GM21786 (cell line): ENCODE data around the gene KANSL1L.

ENCODE experiments used
- ATAC-seq: cut with Tn5 transposase; IDR thresholded peaks from one replicate; pipeline ENCODE4 v1.9.1; 2021; ENCODE audit not compliant: unreplicated experiment

The KANSL1L gene

DNA sequence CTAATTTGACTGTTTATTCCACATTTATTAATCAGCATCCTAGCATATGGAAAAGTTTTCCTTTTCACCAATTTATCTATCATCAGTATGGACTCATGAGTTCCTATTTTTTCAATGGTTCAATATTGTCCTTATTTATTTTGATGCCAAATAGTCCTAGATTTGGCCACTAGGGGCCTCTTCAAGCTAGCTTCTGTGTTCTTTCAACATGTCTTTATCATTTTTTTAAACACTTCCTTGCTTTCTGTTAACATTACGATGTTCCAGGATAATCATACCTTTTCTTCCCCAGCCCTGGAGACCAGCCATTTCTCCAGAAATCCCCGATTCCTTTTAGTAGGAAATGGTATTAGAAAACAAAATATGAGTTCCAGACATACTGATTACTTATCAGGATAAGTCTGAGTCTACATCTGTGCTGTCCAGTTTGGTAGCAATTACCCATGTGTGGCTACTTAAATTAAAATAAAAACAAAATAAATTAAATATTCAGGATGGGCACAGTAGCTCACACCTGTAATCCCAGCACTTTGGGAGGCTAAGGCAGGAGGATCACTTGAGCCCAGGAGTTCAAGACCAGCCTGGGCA is 98.2 kb downstream of the KANSL1L start:
- peak; percentile 84 for ATAC-seq

DNA sequence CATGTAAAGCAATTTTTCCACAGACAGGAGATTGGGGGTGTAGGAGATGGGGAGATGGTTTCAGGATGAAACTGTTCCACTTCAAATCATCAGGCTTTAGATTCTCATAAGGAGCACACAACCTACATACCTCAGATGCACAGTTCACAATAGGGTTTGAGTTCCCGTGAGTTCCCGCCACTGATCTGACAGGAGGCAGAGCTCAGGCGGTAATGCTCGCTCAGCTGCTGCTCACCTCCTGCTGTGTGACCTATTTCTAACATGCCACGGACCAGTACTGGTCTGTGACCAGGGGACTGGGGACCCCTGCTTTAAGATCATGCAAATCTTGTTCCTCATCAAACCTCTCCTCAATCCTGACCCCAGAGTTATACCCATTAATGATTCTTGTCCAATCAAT is 98.7 kb downstream of the KANSL1L start:
- ATAC-seq: no peak

GRCh38 chr2:210063306-210063705 is 107.9 kb downstream of the KANSL1L start:
- no peak for ATAC-seq

GRCh38 chr2:210055825-210056224 is 115.4 kb downstream of the KANSL1L start:
- no peak for ATAC-seq

- ATAC-seq: no peak
Observed at GRCh38 chr2:210054696-210055095, 116.5 kb downstream of the KANSL1L start.

DNA sequence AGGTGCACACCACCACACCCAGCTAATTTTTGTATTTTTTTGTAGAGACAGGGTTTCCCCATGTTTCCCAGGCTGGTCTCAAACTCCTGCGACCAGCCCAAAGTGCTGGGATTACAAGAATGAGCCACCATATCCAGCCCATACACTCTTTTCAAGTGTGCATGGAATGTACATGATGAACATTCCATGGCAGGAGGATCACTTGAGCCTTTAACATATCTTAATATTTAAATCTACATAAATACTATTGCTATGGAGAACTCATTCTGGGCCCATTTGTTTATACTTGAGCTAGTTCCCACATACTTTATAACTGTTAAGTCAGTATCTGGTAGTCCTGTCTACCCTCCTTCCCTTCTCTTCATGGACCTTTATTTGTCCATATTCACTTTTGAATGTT is 120.3 kb downstream of the KANSL1L start:
- ATAC-seq: no peak

GRCh38 chr2:210049831-210050230 is 121.4 kb downstream of the KANSL1L start:
- ATAC-seq: no peak

DNA sequence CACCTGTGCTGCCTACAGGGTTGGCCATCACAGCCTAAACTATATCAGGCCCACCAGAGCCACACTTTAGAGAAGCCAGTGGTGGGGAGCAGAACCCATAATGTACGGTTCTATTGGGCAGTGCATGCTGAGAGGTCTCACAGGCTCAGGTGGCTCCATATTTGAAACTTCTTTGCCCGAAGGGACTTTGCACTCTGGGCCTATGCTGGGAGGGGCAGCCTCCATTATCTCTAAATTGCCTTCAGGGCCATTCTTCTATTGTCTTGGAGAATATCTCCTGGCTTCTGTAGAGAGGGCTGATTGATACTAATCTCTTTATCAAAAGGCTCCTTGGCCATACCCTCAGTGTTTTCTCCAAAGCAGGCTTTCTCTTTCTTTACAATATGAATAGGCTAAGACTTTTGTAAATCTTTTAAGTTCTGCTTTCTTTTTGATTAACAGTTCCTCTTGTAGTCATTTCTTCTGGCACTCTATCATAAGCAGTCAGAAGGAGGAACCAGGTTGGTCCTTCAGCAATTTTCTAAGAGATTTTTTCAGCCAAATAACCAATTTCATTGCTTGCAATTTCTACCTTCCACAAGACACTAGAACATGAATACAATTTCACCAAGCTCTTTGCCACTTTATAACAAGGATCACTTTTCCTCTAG is 124.2 kb downstream of the KANSL1L start:
- ATAC-seq: no peak

- ATAC-seq: no peak
Observed at GRCh38 chr2:210038078-210038477, 133.1 kb downstream of the KANSL1L start.

DNA sequence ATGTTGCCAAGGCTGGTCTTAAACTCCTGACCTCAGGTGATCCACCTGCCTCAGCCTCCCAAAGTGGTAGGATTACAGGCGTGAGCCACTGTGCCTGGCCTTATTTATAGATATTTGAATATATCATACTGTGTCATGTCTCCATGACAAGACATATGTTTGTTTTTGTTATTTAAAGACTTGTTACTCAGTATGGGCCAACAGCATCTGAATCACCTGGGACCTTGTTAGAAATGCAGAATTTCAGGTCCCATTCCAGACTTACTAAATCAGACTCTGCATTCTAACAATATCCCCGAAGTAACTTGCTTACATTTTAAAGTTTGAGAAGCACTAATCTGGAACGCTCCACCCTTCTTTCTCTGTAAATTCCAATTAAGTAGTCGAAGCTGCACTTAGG is 135.5 kb downstream of the KANSL1L start:
- no peak for ATAC-seq

DNA sequence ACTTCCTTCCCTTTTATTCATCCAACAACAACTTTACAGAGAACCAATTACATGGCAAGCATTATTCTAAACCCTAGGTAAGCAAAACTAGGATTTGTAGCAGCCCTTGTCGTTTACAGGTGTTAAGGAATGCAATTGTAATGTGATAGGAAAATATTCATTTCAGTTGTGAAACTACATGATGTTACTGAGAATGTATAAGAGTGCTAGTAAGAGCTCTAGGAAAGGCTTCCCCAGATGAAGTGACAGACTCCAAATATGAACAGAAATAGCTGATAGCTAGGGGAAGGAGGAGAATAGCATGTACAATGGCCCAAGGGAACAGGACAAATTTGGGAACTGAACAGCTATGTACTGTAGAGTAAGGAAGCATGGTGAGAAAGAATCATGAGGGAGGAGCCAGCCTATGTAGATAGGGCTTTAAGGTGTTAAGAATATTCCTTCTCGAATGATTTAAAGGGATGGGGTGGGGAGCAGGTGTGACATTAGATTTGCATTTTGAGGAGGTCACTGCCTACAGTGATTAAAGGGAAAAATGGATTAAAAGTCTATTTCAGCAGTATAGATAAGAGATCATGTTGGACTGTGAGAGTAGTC is 137.0 kb downstream of the KANSL1L start:
- ATAC-seq: no peak

- no peak for ATAC-seq
Observed at GRCh38 chr2:210028178-210028577, 143.0 kb downstream of the KANSL1L start.

DNA sequence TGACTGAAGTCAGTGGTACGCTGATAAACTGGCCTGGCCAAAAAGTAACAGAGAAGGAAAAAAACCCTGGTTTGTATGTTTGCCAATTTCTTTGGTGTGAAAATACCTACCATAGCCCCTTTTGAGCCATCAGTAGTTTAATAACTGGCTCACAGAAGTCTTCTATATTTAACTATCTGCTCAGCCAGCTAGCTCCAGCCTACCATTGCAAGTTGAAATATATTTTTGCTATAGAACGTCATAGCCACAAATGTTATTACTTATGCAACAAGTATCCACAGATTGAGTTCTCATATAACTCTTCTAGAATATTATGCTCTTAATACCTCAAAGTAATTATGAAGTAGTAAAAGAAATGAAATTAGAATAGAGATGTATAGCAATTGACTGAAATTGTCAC is 143.6 kb downstream of the KANSL1L start:
- no peak for ATAC-seq

- no peak for ATAC-seq
Observed at GRCh38 chr2:210022824-210023223, 148.4 kb downstream of the KANSL1L start.

DNA sequence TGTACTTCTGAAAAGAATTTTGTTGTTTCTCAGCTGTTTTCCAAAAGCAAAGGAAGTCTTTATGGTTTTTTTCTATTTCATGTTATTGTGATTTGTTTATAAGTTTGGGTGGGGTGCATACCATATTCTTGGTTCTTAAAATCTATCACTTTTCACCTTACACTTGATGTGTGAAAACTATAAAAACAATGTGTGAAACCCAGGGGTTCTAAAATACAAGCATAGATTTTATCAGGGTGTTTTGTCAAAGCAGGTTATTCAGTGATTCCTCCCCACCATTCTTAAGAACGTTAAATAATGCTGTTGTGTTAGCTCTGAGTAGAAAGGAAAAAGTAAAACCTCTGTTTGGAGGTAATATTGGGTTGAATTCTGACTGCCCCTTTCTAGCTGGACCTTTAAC is 151.1 kb downstream of the KANSL1L start:
- ATAC-seq: no peak

DNA sequence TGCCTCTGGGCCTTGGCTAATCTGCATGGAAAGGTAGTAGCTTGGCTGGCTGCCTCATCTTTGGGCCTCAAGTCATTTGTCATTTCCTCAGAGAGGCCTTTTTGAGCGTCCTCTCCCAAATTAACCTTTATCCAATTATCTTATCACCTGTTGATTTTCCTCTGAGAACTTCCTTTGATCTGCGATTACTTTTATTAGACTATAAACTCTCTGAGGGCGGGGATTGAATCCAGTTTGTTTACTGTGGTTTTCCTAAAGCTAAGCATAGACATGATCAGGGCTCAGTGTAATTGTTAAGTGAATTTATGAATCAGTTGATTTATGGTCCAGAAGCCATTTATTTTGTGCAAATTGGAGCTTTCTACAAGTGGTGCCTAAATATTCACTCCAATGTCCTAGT is 161.3 kb downstream of the KANSL1L start:
- ATAC-seq: no peak

DNA sequence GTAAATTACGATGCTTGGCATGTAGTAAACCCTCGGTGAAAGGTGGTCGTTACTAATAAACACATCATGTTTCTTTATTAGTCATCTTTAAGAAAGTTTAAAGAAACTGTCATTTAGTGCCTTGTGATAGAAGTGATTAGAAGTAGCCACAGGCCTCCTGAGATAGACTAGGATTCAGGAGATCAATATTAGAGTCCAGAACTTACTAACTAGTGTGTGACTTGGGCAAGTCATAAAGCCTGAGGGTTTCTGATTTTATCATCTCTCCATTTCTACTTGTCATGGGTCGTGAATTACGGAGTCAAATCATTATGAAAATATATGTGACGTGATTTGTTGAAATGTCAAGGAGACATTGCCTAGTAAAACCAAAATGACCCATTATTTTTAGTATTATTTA is 162.1 kb downstream of the KANSL1L start:
- ATAC-seq: no peak

GRCh38 chr2:210007895-210008294 is 163.3 kb downstream of the KANSL1L start:
- no peak for ATAC-seq

DNA sequence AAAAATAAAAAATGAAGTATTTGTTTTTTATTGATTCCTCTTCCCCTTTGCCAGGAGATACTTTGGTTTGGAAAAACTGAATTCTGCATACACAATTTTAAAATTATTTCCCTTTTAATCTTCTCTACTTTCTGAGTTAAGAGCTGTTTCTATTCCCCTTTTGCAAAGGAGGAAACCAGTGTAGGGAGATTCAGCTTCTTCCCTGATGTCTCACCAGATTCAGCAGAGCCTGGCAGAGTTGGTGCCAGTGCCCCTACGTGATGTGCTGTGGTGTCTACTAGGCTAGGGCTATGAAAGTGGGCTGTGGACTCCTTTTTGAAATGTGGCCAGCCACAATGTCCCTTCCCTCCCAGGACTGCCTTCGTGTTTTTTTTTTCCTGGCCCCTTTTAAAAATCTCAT is 166.3 kb downstream of the KANSL1L start:
- no peak for ATAC-seq

- ATAC-seq: no peak
Observed at GRCh38 chr2:210003359-210003758, 167.8 kb downstream of the KANSL1L start.

DNA sequence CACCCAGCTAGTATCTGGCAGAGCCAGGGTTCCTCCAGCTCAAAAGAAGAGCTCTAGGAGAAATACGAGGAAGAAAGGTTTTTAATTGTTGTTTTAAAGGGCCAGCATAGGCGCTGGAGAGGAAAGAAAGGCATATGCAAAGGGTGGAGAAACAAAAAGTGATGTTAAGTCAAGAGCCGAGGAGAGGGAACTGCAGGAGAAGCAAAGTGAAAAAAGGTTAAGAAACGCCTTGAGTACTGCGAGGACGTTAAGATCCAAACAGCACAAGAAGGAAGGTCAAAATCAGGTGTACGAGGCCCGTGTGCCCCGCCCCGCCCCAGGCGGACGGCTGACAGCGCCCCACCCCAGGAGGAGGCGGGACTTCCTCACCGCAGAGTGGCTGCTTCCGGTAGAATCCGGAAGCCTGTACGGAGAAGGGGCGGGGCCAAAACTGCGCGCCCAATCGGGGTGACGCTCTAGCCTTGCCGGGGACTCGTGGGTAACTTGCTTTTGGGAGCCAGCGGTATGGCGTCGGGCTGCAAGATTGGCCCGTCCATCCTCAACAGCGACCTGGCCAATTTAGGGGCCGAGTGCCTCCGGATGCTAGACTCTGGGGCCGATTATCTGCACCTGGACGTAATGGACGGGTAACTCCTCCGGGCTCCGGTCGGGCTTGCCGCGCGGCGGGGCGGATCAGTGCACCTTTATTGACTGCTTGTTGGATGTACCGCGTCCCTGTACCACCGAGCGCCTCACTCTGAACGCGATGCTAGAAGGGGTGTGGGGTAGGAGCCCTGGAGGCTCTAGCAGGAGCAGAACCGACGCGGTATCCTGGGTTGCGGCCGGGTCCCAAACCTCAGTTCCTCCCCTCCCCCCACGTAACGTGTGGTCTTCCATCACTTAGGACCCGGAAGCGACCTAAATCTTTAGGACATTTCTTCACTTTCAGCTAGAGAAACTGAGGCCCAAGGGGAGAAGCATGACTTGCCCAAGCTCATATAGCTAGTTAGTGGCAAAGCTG is 168.8 kb downstream of the KANSL1L start, which contains the start of gene RPE:
Gene RPE, plus strand, starts transcription at position 481 of the 1,000 bp plus-strand sequence. Its CDS starts 24 bp downstream, at position 505.
- peak; percentile 99 for ATAC-seq
